ENCODE results near the gene NKAIN2. TPM values are rescaled to one million over a fixed set of nuclear protein-coding genes. Genes with fewer than 3 reads are reported as not detected.

The NKAIN2 gene
- total RNA-seq, 6 experiments from 2014 or later: not detected

- peaks cover 4% of the 10 kb centered on the region; the same call in 1 of the 2 replicates for H3K36me3 Mint-ChIP-seq (ENCODE audit: low read depth)
- no peak overlapping the region for H3K4me3 Mint-ChIP-seq
- no peaks in the 10 kb centered on the region for H3K4me1 Mint-ChIP-seq (ENCODE audit: low read depth)
- H3K27ac Mint-ChIP-seq: no peak overlapping the region
- TF ChIP-seq CTCF (IDR thresholded peaks at IDR 0.05): no peak
- H3K27me3 Mint-ChIP-seq (ENCODE audit: insufficient read depth): no peaks in the 10 kb centered on the region
- no peak for DNase-seq
- peaks cover 31% of the 10 kb centered on the region for H3K9me3 Mint-ChIP-seq
These were observed 55.6 kb downstream of the NKAIN2 start for GRCh38 chr6:123859291-123859690.

DNA sequence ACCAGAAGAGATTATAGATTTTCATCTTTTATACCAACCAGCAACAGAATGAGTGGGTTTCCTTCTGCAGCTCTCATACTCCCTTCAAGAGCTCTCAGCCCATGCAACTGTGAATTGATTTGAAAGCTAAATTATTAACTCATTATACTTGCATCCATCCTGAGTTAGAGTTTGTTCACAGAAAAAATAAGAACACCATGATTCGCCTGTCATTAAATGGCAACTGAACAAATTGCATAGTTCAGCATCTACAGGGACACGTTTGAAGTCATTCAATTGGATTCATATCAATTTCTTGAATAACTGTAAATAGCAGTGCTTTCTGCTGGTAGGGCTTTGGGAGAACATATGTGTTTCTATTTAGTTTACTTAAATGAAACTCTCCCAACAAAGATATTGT lies 65.7 kb downstream of the NKAIN2 start:
- no peaks in the 10 kb centered on the region for H3K4me1 Mint-ChIP-seq (ENCODE audit: low read depth)
- H3K27me3 Mint-ChIP-seq (ENCODE audit: insufficient read depth): no peaks in the 10 kb centered on the region
- no peak overlapping the region for H3K4me3 Mint-ChIP-seq
- H3K27ac Mint-ChIP-seq: no peak overlapping the region
- H3K9me3 Mint-ChIP-seq: peaks cover 8% of the 10 kb centered on the region; the same call in 1 of the 2 replicates
- no peak for DNase-seq
- H3K36me3 Mint-ChIP-seq (ENCODE audit: low read depth): no peaks in the 10 kb centered on the region
- no peak for TF ChIP-seq CTCF (IDR thresholded peaks at IDR 0.05)

- H3K4me3 Mint-ChIP-seq: no peak overlapping the region
- TF ChIP-seq CTCF (IDR thresholded peaks at IDR 0.05): no peak
- no peaks in the 10 kb centered on the region for H3K27me3 Mint-ChIP-seq (ENCODE audit: insufficient read depth)
- no peaks in the 10 kb centered on the region for H3K4me1 Mint-ChIP-seq (ENCODE audit: low read depth)
- no peak for DNase-seq
- H3K36me3 Mint-ChIP-seq (ENCODE audit: low read depth): peaks cover 4% of the 10 kb centered on the region; the same call in 1 of the 2 replicates
- peaks cover 18% of the 10 kb centered on the region for H3K9me3 Mint-ChIP-seq
- no peak overlapping the region for H3K27ac Mint-ChIP-seq
These were observed 70.3 kb downstream of the NKAIN2 start for GRCh38 chr6:123873974-123874373.

DNA sequence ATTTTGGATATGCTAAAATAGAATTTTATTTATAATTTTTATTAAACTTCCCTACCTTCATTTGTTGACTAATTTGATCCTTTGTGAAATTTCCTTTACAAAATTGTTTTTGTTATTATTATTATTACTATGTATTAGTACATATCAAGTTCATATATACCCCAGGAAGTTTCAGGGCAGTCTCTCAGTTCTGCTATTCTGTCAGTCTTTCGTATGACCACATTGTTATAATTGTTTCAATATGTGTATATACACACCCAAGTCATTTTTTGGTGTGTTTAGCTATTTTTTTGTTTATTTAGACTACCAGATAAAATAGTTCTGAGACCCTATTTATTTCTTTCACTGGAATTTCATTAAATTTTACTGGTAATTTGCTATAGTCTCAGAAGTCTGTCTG lies 72.1 kb downstream of the NKAIN2 start:
- Mint-ChIP-seq H3K4me3 (no peak overlapping the region), H3K36me3 (ENCODE audit: low read depth) (peaks cover 4% of the 10 kb centered on the region; the same call in 1 of the 2 replicates), H3K4me1 (ENCODE audit: low read depth) (no peaks in the 10 kb centered on the region), H3K27ac (no peak overlapping the region), H3K9me3 (peaks cover 28% of the 10 kb centered on the region), H3K27me3 (ENCODE audit: insufficient read depth) (no peaks in the 10 kb centered on the region)
- no peak for DNase-seq
- no peak for TF ChIP-seq CTCF (IDR thresholded peaks at IDR 0.05)

DNA sequence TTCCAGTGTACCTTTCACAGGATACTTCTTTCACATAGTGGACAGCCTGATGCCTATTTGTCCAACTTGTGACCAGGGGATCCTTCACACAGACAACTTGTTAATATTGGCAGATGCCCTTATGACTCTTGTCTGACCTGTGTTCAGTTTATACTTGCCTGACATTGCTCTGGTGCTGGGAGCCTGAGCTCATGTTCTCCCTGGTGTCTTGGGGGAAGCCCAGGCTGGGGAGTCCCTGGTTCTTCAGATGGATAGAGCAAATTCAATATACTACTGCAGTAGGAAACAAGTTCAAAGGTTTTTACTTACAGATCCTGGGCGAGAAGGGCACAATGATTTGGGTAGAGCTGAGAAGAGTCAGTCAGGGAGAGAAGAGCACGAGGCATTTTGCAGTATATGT lies 76.1 kb downstream of the NKAIN2 start:
- DNase-seq: no peak
- no peak overlapping the region for H3K4me3 Mint-ChIP-seq
- peaks cover 4% of the 10 kb centered on the region; the same call in 1 of the 2 replicates for H3K36me3 Mint-ChIP-seq (ENCODE audit: low read depth)
- peaks cover 40% of the 10 kb centered on the region for H3K9me3 Mint-ChIP-seq
- no peak for TF ChIP-seq CTCF (IDR thresholded peaks at IDR 0.05)
- no peaks in the 10 kb centered on the region for H3K27me3 Mint-ChIP-seq (ENCODE audit: insufficient read depth)
- H3K27ac Mint-ChIP-seq: no peak overlapping the region
- no peaks in the 10 kb centered on the region for H3K4me1 Mint-ChIP-seq (ENCODE audit: low read depth)
